GM18870 (cell line): ENCODE measurements around the gene CCL27.

Source experiments
- ATAC-seq: cut with Tn5 transposase; IDR thresholded peaks from one replicate; pipeline ENCODE4 v1.9.1; 2021; ENCODE audit warnings: moderate library complexity; ENCODE audit not compliant: unreplicated experiment

The CCL27 gene

GRCh38 chr9:34684816-34685215 is 22.4 kb upstream of the CCL27 start:
- no peak for ATAC-seq

DNA sequence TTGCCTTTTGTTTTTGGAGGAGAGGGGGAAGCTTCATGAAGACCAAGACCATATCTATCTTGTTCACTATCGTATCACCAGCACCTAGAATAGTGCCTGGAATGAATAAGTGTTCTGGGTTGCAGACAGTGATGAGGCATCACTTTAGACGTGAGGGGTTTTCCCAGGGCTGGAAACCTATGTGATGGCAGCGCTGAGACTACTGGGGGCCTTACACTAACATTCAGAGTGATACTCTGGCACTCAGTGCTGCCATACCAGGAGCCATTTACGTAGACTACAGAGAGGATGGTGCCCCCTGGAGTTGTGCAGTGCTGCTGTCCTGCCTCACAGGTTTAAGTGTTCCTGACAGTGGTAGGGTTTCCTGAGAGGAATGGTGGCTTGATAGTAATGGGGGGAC is 21.7 kb upstream of the CCL27 start:
- ATAC-seq = no peak

DNA sequence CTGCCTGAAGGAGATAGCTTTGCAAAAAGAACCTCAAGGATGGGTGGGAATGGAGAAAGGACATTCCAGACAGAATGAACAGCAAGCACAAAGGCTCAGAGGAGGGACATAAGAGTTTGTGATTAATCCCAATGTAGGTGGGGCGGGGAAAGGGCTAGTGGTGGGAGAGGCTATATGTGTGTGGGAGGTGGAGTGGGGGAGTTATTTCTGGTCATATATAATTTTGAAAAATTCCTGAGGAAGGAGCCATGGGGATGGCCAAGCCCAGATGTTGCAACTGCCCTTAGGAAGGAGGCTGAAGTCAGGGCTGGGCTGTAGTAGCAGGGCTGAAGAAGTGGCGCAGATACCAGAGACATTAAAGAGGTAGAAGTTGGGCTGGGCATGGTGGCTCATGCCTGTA is 13.4 kb upstream of the CCL27 start:
- no peak for ATAC-seq

GRCh38 chr9:34675048-34675714 is 12.7 kb upstream of the CCL27 start:
- ATAC-seq = no peak

DNA sequence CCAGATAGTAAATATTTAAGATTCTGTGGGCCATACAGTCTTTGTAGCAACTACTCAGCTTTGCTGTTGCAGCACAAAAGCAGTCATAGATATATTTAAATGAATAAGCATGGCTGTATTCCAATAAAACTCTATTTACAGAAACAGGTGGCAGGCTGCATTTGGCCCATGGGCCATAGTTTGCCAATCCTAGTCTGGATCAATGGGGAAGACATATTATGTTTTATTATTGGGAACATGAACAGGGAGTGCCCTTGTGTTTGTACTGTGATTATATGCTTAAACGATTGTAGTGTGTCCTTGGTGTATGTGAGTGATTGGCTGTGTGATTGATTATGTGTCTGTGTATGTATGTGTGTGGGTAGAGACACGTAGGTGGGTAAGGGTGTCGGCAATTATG is 12.0 kb upstream of the CCL27 start:
- no peak for ATAC-seq

- ATAC-seq = no peak
Measured at GRCh38 chr9:34671307-34671706, 8.8 kb upstream of the CCL27 start.

DNA sequence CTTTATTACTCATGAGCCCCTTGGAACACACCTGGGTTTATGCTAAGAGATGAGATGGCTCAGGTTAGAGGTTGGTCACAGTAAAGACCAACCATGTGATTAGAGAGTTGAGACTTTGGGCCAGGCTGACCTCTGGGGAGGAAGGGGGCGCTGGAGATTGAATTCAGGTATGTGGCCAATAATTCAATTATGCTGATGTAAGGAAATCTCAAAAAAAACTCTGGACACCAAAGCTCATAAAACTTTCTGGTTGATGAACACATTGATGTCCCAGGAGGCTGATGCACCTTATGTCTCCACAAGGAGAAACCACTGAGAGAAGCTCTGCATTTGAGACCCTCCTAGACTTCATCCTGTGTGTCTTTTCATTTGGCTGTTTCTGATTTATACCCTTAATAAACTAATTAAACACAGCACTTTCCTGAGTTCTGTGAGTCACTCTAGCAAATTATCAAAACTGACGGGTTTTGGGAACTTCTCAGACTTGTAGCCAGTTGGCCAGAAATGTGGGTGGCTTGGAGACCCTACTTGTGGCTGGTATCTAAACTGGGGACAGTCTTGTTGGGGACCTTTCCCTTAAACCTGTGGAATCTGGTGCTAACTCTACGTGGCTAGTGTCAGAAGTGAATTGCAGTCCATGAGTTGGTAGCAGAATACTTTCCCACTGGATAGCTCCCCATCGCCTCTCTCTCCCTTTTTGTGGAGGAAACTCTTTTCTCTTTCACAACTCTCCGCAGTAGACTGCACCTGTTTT is 7.5 kb upstream of the CCL27 start:
- no peak for ATAC-seq

GRCh38 chr9:34665381-34666250 is 3.2 kb upstream of the CCL27 start:
- no peak for ATAC-seq

GRCh38 chr9:34665067-34665380 is 2.6 kb upstream of the CCL27 start:
- ATAC-seq = no peak

DNA sequence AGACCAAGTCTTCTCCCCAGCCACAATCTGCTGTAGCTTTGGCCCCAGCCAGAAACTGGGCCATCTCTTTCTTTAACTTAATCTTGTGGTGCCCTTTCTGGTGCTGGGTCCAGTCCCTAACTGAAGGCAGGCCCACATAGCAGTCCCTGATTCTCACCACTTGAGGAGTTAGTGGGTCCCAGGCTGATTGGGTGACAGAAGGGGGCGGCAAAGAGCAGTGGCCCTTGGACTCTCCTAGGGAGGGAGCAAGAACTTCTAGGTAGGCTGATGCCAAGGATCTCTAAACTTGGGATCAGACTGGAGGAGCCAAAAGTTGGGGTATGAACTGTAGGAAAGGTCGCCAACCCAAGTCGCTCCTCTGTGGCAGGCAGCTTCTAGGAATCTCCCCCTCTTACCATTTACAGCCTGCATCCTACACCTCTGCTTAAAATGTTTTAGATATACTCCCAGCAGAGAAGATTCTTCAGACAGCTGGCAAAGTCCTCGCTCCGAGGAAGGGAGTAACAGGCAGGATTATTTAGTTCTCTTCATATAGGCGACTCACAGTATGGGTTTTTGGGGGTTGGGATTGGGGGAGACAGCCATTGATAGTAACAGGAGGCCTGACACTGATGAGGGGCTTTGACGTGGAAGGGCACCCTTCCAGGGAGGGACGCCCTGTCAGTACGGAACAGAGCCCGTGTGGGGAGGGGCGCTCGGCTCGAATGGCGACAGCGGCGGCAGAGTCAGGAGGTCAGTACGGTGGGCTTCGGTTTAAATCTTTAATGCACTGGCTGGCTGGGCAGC is 2.0 kb upstream of the CCL27 start:
- no peak for ATAC-seq

GRCh38 chr9:34663303-34663605 is 797 bp upstream of the CCL27 start:
- no peak for ATAC-seq

GRCh38 chr9:34659592-34660253 is 2.7 kb downstream of the CCL27 start:
- ATAC-seq = no peak

- ATAC-seq = no peak
Measured at GRCh38 chr9:34658461-34658860, 4.0 kb downstream of the CCL27 start.

DNA sequence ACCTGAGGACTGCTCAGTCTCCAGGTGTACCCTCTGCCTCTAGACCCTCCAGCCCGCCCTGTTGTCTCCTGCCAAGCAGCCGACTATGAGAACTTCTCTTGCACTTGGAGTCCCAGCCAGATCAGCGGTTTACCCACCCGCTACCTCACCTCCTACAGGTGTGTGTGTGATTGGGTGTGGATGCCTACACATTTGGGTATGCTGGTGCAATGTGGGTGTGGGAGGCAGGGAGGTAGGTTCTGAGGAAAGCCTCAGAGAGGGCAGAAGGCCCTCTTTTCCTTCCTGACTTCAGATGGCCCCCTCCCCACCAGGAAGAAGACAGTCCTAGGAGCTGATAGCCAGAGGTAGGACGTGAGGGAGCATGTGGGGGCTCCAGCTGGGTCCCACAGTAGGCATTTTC is 5.5 kb downstream of the CCL27 start:
- no peak for ATAC-seq

DNA sequence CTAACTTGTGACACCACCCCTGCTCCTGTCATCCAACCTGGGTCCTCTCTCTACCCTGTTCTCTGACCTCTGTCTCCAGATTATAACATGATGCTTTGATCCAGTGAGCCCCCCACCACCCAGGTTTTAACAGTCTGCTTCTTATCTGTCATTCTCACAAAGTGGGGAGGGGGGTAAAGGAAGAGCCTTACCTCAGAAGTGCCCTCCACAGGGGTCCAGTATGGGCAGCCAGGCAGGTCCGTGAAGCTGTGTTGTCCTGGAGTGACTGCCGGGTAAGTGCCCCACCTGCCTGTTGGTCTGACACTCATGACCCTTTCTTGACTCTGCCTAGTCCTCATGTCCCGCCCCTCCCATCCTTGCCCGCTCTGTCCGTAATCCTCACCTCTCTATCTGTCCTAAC is 7.1 kb downstream of the CCL27 start:
- ATAC-seq = no peak

GRCh38 chr9:34654323-34655051 is 8.0 kb downstream of the CCL27 start:
- no peak for ATAC-seq

DNA sequence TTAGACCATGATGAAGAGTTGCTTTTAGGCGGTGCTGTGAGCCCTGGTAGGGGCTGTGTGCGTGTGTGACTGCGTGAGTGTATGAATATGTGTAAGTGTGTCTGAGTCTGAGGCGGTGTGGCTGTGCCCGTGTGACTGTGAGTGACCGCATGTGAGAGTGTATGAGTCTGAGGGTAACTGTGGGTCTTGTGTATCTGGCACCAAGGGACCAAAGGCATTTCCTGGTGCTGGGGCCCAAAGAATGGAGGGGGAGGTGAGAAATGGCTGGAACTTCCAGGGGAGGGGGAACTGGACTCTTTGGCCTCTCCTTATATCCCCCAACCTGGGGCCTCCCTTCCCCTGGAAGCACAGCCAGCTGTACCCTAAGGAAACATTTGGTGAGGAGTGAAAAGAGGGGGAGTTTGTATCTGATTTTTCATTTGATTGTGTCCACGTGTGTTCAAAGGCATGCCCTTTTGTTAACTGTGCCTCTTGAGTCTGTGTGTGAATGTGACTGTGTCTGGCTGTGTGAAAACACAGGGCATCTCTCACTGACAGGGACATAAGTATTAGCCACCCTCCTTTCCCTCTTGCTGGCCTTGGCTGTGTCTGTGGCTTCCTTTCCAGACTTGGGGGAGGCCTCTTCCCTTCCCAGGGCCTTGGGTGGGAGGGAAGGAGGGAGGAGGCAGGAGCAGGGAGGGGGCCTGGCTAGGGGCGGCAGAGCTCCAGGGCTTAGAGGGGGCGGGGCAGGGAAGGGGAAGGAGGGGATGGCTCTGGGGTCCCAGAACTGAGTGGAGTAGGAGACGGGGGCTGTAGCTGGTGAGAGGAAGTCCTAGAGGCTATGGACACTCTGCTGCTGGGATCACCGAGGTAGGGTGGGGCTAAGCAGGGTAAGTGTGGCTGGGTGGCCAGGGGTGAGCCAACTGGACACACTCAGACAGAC is 9.0 kb downstream of the CCL27 start:
- no peak for ATAC-seq

- no peak for ATAC-seq
Measured at GRCh38 chr9:34652602-34653000, 9.9 kb downstream of the CCL27 start.
